ENCODE measurements around the gene ZNF385B. TPM values are rescaled to one million over a fixed set of nuclear protein-coding genes. Genes with fewer than 3 reads are reported as not detected.

The ZNF385B gene
- total and polyA plus RNA-seq, 9 of the 15 experiments (the other 6 are each of a cell fraction or from before 2014, with no cell fraction given) = 0.50 TPM; not detected in 8

GRCh38 chr2:179822540-179822939 lies 38.9 kb downstream of the ZNF385B start:
- H3K4me1 ChIP-seq (replicated peaks in 1 of 2; ENCODE audit: control insufficient read depth in 2 of 2, insufficient read depth in 2 of 2, low read length in 2 of 2) = no peaks in the 10 kb centered on the region
- no peak overlapping the region for H3K4me3 ChIP-seq
- ChIA-PET CTCF (ENCODE audit: low intra/inter-chr PET ratio) (no interaction called here), POLR2A (no interaction called here)
- H4K20me1 ChIP-seq (replicated peaks; ENCODE audit: control insufficient read depth, insufficient read depth, low read length) = no peaks in the 10 kb centered on the region
- no peak overlapping the region for H3K4me2 ChIP-seq (ENCODE audit: insufficient read depth, low read length)
- BruUV-seq (replicated peaks) = no TSS peak
- FAIRE-seq (no peak), ATAC-seq (no peak), DNase-seq (ENCODE audit: extremely low read depth in 1 of 4, low spot score in 3 of 4) (no peak)
- in situ Hi-C loops (cut with MboI) = no loop called here
- 11% methylated on average over 1 of the region's 1 CpG for WGBS (ENCODE audit: insufficient coverage, low coverage, missing lambda C conversion rate)
- intact Hi-C loops (cut with micrococcal nuclease) = no loop called here
- H3K27ac ChIP-seq (ENCODE audit: extremely low read depth, low read depth, low read length) = no peak overlapping the region
- TF ChIP-seq ATF3 (IDR thresholded peaks at IDR 0.05) = peak; percentile 57
- no peak for TF ChIP-seq ATF3 (CRISPR knock-in tag; conservative IDR thresholded peaks at IDR 0.05)
- TF ChIP-seq ATF7 (IDR thresholded peaks at IDR 0.05) = peak; percentile 73
- TF ChIP-seq ETV6 (IDR thresholded peaks at IDR 0.05; ENCODE audit: borderline replicate concordance in 1 of 2, low read depth in 2 of 2, low read length in 1 of 2) = no peak
- TF ChIP-seq ETV6 (CRISPR knock-in tag; IDR thresholded peaks at IDR 0.05; ENCODE audit: borderline replicate concordance) = no peak
- no peak for TF ChIP-seq RBM22 (IDR thresholded peaks at IDR 0.05; ENCODE audit: low read depth, low read length, poor library complexity, severe bottlenecking)
- TF ChIP-seq ZKSCAN1 (IDR thresholded peaks at IDR 0.05; ENCODE audit: low read depth, low read length) = no peak
- no peaks in the 10 kb centered on the region for H3K9me1 ChIP-seq (ENCODE audit: control insufficient read depth, insufficient read depth, low read length)
- H3K79me2 ChIP-seq (ENCODE audit: control insufficient read depth, insufficient read depth, low read length) = no peaks in the 10 kb centered on the region
- H2AFZ ChIP-seq (ENCODE audit: low read depth, low read length) = no peak overlapping the region
- H3K9me3 ChIP-seq (replicated peaks; ENCODE audit: control insufficient read depth, insufficient read depth, low read depth, low read length) = no peaks in the 10 kb centered on the region
- no peaks in the 10 kb centered on the region for H3K36me3 ChIP-seq (ENCODE audit: control insufficient read depth, insufficient read depth, low read length)
- no peak overlapping the region for H3K9ac ChIP-seq (ENCODE audit: insufficient read depth in 1 of 2, low read depth in 2 of 2, low read length in 2 of 2)
- no peaks in the 10 kb centered on the region for H3K27me3 ChIP-seq (ENCODE audit: control insufficient read depth in 2 of 2, insufficient read depth in 2 of 2, low read length in 2 of 2)
